Prostate gland (tissue), 2 donors: Measurements from ENCODE around the gene TEKT2.

Experiments used
- CTCF ChIP-seq, 4 experiments: fragments of 200-600 bp in 2 of 4; fragments of 450-650 bp in 2 of 4; sonication (generic) in 2 of 4; IDR thresholded peaks; 1 replicate in 3 of 4; 2 replicates in 1 of 4; pipeline ENCODE4 v1.5.1; 2016 to 2019; ENCODE audit warnings: antibody characterized with exemption in 4 of 4, mild to moderate bottlenecking in 2 of 4, moderate library complexity in 2 of 4
- POLR2AphosphoS5 ChIP-seq: sonication (generic); formaldehyde crosslinking; IDR thresholded peaks from one replicate; pipeline ENCODE4 v1.6.1; 2017; ENCODE audit warnings: antibody characterized with exemption

GRCh38 chr1:36062315-36062714 lies 21.6 kb upstream of the TEKT2 start:
- TF ChIP-seq CTCF (IDR thresholded peaks at IDR 0.05) = no peak
- TF ChIP-seq POLR2AphosphoS5 = no peak
